CD4-positive, alpha-beta T cell (primary cell): Measurements from ENCODE around the gene C1orf87. TPM values are rescaled to one million over a fixed set of nuclear protein-coding genes. Genes with fewer than 3 reads are reported as not detected.

ENCODE experiments used
- ATAC-seq: fragments of 200-7000 bp; cut with Tn5 transposase; one replicate; pipeline ENCODE4 v1.10.0; 2022; ENCODE audit warnings: mild to moderate bottlenecking; ENCODE audit not compliant: poor library complexity
- CTCF ChIA-PET: fragments of 350-600 bp; sonication (Branson Sonifier 250); formaldehyde crosslinking; loops from one replicate; lab custom pipeline; 2021; ENCODE audit warnings: antibody characterized with exemption, inconsistent platforms; lab: Charles Lee
- POLR2A ChIA-PET: fragments of 350-600 bp; sonication (Branson Sonifier 250); formaldehyde crosslinking; loops from one replicate; lab custom pipeline; 2021; ENCODE audit warnings: antibody characterized with exemption, inconsistent platforms; lab: Charles Lee
- DNase-seq, 14 experiments: peaks; one replicate each; pipeline ENCODE4 v3.0.0-alpha.2; 2013 to 2020; ENCODE audit warnings: mixed read lengths in 2 of 14
- H3K27ac ChIP-seq, 2 donors: one replicate each; pipeline versions ENCODE4 v1.5.1 to v1.7.0; 2013; ENCODE audit warnings: low read length in 2 of 2, low read depth in 1 of 2, mild to moderate bottlenecking in 1 of 2
- H3K27me3 ChIP-seq, 2 experiments: 1 replicate in 1 of 2; 2 replicates in 1 of 2; pipeline versions ENCODE4 v1.6.1 to v1.7.0; 2013; ENCODE audit warnings: low read length in 2 of 2, control low read depth in 1 of 2, mild to moderate bottlenecking in 1 of 2, moderate library complexity in 1 of 2; ENCODE audit not compliant: insufficient read depth in 2 of 2, control insufficient read depth in 1 of 2
- H3K36me3 ChIP-seq: one replicate; pipeline ENCODE4 v1.6.1; 2013; ENCODE audit warnings: low read length, control low read depth; ENCODE audit not compliant: insufficient read depth
- H3K4me1 ChIP-seq: one replicate; pipeline ENCODE4 v1.6.1; 2013; ENCODE audit warnings: low read length, control low read depth; ENCODE audit not compliant: insufficient read depth
- H3K4me3 ChIP-seq: one replicate; pipeline ENCODE4 v1.5.1; 2013; ENCODE audit warnings: mild to moderate bottlenecking, low read length, moderate library complexity
- H3K9me3 ChIP-seq, 2 experiments: 1 replicate in 1 of 2; 2 replicates in 1 of 2; pipeline versions ENCODE4 v1.6.1 to v1.7.0; 2013; ENCODE audit warnings: low read length in 2 of 2, mild to moderate bottlenecking in 2 of 2, control low read depth in 1 of 2, moderate library complexity in 1 of 2; ENCODE audit not compliant: control insufficient read depth in 1 of 2, insufficient read depth in 1 of 2
- H3K27ac Mint-ChIP-seq: one replicate; pipeline ENCODE4 v1.8.0; 2020; ENCODE audit warnings: mixed read lengths
- H3K27me3 Mint-ChIP-seq: one replicate; pipeline ENCODE4 v1.8.0; 2021; ENCODE audit warnings: mixed read lengths
- H3K36me3 Mint-ChIP-seq: one replicate; pipeline ENCODE4 v1.8.0; 2021; ENCODE audit warnings: low read depth, mixed read lengths
- H3K4me1 Mint-ChIP-seq: one replicate; pipeline ENCODE4 v1.8.0; 2021; ENCODE audit warnings: low read depth, mixed read lengths
- H3K4me3 Mint-ChIP-seq: one replicate; pipeline ENCODE4 v1.8.0; 2020; ENCODE audit warnings: mild to moderate bottlenecking, mixed read lengths
- H3K9me3 Mint-ChIP-seq: one replicate; pipeline ENCODE4 v1.8.0; 2020; ENCODE audit warnings: mixed read lengths
- intact Hi-C, 2 experiments: fragments of 100-400 bp; cut with DNase I in 1 of 2; cut with micrococcal nuclease in 1 of 2; formaldehyde crosslinking; loops; one replicate each; pipeline versions ENCODE4 v1.15.1 to v1.9.0; 2023 to 2025; cut with DNase I, micrococcal nuclease
- total RNA-seq, 174 experiments: library from RNA in 2 of 174; stranded (reverse) in 2 of 174; gene quantifications; one replicate each; pipeline ENCODE4 v1.2.3 and lab custom pipeline; 2021 to 2026
- TF ChIP-seq, protein P1 (sequence below): fragments of 200-600 bp; IDR thresholded peaks from one replicate; pipeline ENCODE4 v1.8.0; 2022; ENCODE audit warnings: antibody characterized with exemption, mild to moderate bottlenecking

Gene C1orf87
- total RNA-seq, 2 experiments from 2014 or later: not detected

- H3K27ac Mint-ChIP-seq: no peak overlapping the region
- no peak overlapping the region for H3K4me3 Mint-ChIP-seq
- CTCF ChIA-PET: interaction anchor here (0.6 kb wide), 1 partner anchor 1958 kb away, joined by 3 read pairs; no protein-coding TSS in a partner anchor
- no peak overlapping the region for H3K27ac ChIP-seq
- no peak overlapping the region for H3K4me3 ChIP-seq
- DNase-seq (no peak), ATAC-seq (no peak)
- H3K4me1 Mint-ChIP-seq: no peaks in the 10 kb centered on the region
- no peaks in the 10 kb centered on the region for H3K36me3 Mint-ChIP-seq
- intact Hi-C loops: loop anchor here (5.0 kb wide), 3 partner anchors 47 to 1212 kb away; no protein-coding TSS in a partner anchor
- no peaks in the 10 kb centered on the region for H3K4me1 ChIP-seq
- H3K27me3 Mint-ChIP-seq: no peaks in the 10 kb centered on the region
- no peaks in the 10 kb centered on the region for H3K27me3 ChIP-seq
- no peaks in the 10 kb centered on the region for H3K9me3 Mint-ChIP-seq
- POLR2A ChIA-PET: no interaction called here
- no peaks in the 10 kb centered on the region for H3K9me3 ChIP-seq
- TF ChIP-seq, protein P1, sequence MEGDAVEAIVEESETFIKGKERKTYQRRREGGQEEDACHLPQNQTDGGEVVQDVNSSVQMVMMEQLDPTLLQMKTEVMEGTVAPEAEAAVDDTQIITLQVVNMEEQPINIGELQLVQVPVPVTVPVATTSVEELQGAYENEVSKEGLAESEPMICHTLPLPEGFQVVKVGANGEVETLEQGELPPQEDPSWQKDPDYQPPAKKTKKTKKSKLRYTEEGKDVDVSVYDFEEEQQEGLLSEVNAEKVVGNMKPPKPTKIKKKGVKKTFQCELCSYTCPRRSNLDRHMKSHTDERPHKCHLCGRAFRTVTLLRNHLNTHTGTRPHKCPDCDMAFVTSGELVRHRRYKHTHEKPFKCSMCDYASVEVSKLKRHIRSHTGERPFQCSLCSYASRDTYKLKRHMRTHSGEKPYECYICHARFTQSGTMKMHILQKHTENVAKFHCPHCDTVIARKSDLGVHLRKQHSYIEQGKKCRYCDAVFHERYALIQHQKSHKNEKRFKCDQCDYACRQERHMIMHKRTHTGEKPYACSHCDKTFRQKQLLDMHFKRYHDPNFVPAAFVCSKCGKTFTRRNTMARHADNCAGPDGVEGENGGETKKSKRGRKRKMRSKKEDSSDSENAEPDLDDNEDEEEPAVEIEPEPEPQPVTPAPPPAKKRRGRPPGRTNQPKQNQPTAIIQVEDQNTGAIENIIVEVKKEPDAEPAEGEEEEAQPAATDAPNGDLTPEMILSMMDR: no peak
- H3K36me3 ChIP-seq: no peaks in the 10 kb centered on the region
Measured at GRCh38 chr1:59949648-59950047, 123.9 kb downstream of the C1orf87 start.

DNA sequence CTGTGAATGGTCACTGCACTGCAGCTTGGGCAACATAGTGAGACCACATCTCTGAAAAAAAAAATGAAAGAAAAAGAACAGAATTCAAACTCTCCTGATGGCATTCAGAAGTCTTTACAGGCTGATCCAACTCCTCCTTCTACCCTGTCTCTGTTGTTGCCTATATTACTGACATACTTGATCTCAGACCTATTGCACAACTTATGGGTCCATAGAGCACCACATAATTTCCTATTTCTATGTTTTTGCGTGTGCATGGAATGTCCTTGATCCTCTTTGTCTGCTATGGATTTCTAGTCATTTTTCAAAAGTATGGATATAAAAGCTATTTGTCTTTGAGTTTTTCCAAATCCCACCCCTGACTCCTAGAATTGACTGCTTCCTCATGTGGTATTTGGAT is 124.6 kb downstream of the C1orf87 start:
- ATAC-seq (no peak), DNase-seq (no peak)
- no peak overlapping the region for H3K27ac Mint-ChIP-seq
- H3K9me3 Mint-ChIP-seq: no peaks in the 10 kb centered on the region
- Histone ChIP-seq H3K4me3 (no peak overlapping the region), H3K27ac (no peak overlapping the region), H3K27me3 (no peaks in the 10 kb centered on the region), H3K4me1 (no peaks in the 10 kb centered on the region), H3K9me3 (no peaks in the 10 kb centered on the region), H3K36me3 (no peaks in the 10 kb centered on the region)
- H3K4me1 Mint-ChIP-seq: no peaks in the 10 kb centered on the region
- H3K27me3 Mint-ChIP-seq: no peaks in the 10 kb centered on the region
- ChIA-PET POLR2A (no interaction called here), CTCF (no interaction called here)
- TF ChIP-seq, protein P1: no peak
- H3K36me3 Mint-ChIP-seq: no peaks in the 10 kb centered on the region
- intact Hi-C loops: loop anchor here (5.0 kb wide), 3 partner anchors 47 to 1212 kb away; no protein-coding TSS in a partner anchor
- no peak overlapping the region for H3K4me3 Mint-ChIP-seq

DNA sequence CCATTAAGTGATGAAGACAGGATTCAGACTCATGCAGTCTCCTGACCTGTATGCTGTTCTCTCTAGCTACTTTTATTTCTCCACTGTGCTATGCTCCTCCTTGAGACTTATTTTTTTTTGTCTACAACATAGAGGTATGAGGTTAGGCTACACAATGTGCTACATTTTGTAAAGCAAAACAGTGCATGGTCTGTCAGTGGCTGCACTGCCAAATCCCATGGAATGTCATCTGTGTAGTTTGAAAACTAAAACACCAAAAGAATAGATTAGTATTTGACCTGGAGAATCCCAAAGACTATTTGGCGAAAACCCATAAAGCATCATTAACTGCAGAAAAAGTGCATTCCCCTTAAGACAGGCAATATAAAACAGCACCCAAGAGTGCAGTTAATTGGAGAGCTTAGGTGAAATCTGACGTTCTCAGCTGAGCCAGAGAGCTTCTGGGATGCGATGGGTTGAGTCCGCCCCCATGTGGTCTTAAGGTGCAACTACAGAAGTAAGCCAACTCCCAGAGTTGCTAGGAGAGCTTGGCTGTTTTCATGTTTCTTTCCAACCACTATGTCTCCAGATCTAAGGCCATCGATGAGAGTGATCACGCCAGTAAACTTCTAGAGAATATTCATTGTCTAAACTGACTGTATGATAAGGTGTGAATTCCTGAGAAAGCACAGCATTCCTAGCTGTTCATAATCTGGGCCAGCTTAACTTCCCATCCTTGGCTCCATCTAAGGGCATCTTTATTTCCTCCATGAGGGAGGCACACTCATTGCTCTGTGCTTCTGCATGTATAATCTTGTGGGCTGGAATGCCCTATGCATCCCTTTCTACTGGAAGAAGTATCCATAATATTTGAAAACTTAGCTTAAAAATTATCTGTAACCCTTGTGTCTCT is 126.3 kb downstream of the C1orf87 start:
- no peaks in the 10 kb centered on the region for H3K27me3 Mint-ChIP-seq
- no peaks in the 10 kb centered on the region for H3K4me1 ChIP-seq
- intact Hi-C loops: loop anchor here (1.0 to 5.0 kb wide), 4 partner anchors 45 to 1210 kb away; no protein-coding TSS in a partner anchor
- H3K36me3 ChIP-seq: no peaks in the 10 kb centered on the region
- no peaks in the 10 kb centered on the region for H3K4me1 Mint-ChIP-seq
- peak; percentile 13 to 76 (median 35) for DNase-seq
- H3K9me3 ChIP-seq: no peaks in the 10 kb centered on the region
- H3K36me3 Mint-ChIP-seq: no peaks in the 10 kb centered on the region
- H3K9me3 Mint-ChIP-seq: no peaks in the 10 kb centered on the region
- H3K27ac Mint-ChIP-seq: no peak overlapping the region
- H3K27ac ChIP-seq: no peak overlapping the region
- TF ChIP-seq, protein P1: peak; percentile 90
- H3K27me3 ChIP-seq: no peaks in the 10 kb centered on the region
- ChIA-PET POLR2A (interaction anchor here (0.7 kb wide), 1 partner anchor 69 kb away, joined by 4 read pairs; no protein-coding TSS in a partner anchor), CTCF (interaction anchor here (0.6 to 1.6 kb wide), 18 partner anchors 9 to 1904 kb away, joined by 3 to 10 read pairs (median 4); no protein-coding TSS in a partner anchor)
- peak; percentile 91 for ATAC-seq
- no peak overlapping the region for H3K4me3 ChIP-seq
- H3K4me3 Mint-ChIP-seq: no peak overlapping the region
